Kidney epithelial cell (primary cell): Measurements from ENCODE around the gene BTBD9. TPM values are rescaled to one million over a fixed set of nuclear protein-coding genes. Genes with fewer than 3 reads are reported as not detected.
A peak's percentile ranks its signal among the peaks of the same experiment; 100 is the strongest.

Source experiments
- DNase-seq: peaks from one replicate; pipeline ENCODE4 v3.0.0-alpha.2; 2010; ENCODE audit warnings: low read depth
- H3K27me3 ChIP-seq: 2 replicates; pipeline ENCODE4 v1.6.0; 2011; ENCODE audit warnings: low read length; ENCODE audit not compliant: control insufficient read depth, insufficient read depth
- H3K36me3 ChIP-seq: 2 replicates; pipeline ENCODE4 v1.5.1; 2011; ENCODE audit warnings: low read length; ENCODE audit not compliant: control insufficient read depth, insufficient read depth
- H3K4me3 ChIP-seq: 2 replicates; pipeline ENCODE4 v1.5.1; 2011; ENCODE audit warnings: low read depth, mild to moderate bottlenecking, control low read depth, low read length
- total RNA-seq: library from RNA; depleted of rRNA; stranded (reverse); fragments of >200 nt; gene quantifications from 2 replicates; pipeline ENCODE4 v1.2.3, GENCODE V29; 2015
- TF ChIP-seq, protein P1 (sequence below): IDR thresholded peaks from 2 replicates; pipeline ENCODE4 v1.5.1; 2011; ENCODE audit warnings: mild to moderate bottlenecking, moderate library complexity, low read length, control low read depth, inconsistent platforms; ENCODE audit not compliant: insufficient read depth, poor library complexity, severe bottlenecking

The BTBD9 gene
- total RNA-seq, 1 donor from 2014 or later = 7.3 TPM

GRCh38 chr6:38345586-38345985 lies 294.1 kb downstream of the BTBD9 start:
- TF ChIP-seq, protein P1, sequence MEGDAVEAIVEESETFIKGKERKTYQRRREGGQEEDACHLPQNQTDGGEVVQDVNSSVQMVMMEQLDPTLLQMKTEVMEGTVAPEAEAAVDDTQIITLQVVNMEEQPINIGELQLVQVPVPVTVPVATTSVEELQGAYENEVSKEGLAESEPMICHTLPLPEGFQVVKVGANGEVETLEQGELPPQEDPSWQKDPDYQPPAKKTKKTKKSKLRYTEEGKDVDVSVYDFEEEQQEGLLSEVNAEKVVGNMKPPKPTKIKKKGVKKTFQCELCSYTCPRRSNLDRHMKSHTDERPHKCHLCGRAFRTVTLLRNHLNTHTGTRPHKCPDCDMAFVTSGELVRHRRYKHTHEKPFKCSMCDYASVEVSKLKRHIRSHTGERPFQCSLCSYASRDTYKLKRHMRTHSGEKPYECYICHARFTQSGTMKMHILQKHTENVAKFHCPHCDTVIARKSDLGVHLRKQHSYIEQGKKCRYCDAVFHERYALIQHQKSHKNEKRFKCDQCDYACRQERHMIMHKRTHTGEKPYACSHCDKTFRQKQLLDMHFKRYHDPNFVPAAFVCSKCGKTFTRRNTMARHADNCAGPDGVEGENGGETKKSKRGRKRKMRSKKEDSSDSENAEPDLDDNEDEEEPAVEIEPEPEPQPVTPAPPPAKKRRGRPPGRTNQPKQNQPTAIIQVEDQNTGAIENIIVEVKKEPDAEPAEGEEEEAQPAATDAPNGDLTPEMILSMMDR = no peak
- Histone ChIP-seq H3K27me3 (no peaks in the 10 kb centered on the region), H3K36me3 (no peaks in the 10 kb centered on the region), H3K4me3 (no peak overlapping the region)
- DNase-seq = no peak

DNA sequence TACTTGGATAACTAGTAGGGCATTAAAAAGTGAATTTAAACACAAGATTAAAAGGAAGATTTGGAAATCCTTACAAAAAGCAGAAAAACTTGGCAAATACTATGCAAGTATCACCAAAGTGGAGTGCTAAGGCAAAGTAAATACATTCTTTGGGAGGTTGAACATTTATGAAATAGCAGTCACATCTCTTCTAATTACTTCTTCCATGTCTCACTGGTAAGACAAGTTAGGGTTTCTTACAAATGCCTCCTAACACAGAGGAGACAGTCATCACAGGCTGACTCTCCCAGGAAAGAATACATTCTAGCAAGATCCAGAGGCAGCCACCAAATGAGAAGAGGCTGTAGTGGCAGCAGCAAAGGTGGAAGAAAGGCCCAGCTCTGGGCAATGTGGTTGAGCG lies 298.2 kb downstream of the BTBD9 start:
- no peak for DNase-seq
- TF ChIP-seq, protein P1 = no peak

DNA sequence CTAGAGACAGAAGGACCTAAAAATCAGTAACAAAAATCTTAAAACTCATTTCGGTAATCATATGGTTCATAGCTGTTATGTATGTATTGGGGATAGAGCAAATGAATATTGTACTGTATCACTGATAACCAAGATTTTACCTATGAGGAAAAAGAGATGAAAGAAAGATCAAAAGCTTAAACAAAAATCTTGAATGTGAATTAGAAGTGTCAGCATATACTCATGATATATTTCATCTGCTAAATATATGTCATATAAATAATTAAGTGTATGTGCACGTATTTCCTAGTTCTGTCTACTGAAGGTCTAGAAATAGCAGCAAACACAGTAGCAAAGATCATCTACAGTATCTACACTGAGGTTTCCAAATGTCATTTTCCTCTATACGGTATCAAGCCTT lies 299.8 kb downstream of the BTBD9 start:
- Histone ChIP-seq H3K36me3 (no peaks in the 10 kb centered on the region), H3K4me3 (no peak overlapping the region), H3K27me3 (no peaks in the 10 kb centered on the region)
- TF ChIP-seq, protein P1 = no peak
- no peak for DNase-seq

More for the DNA sequence above, 298.2 kb downstream of the BTBD9 start:
- H3K4me3 ChIP-seq = no peak overlapping the region
- no peaks in the 10 kb centered on the region for H3K36me3 ChIP-seq
- no peaks in the 10 kb centered on the region for H3K27me3 ChIP-seq

DNA sequence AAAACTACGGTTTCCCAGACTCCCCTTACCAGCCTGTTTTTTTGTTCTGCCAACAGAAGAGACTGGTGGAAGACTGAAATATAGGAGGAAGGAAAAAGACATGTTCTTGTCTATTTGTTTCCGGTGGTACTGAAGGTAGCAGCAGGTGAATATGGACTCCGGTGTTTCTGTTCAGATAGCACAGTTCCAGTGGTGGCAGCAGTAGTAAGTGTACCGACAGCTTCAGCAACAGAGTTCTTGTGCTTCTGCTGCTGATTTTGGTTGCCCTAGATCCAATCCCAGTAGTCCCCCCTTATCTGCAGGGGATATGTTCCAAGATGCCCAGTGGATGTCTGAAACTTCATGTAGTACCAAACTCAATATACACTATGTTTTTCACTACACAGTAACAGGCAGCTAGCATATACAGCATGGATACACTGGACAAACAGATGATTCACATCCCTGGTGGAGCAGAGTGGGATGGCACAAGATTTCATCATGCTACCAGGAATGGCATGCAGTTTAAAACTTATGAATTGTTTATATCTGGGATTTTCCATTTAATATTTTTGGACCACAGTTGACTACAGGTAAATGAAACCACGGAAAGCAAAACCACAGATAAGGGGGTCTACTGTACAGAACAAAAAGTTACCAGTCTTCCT lies 301.8 kb downstream of the BTBD9 start:
- H3K27me3 ChIP-seq = no peaks in the 10 kb centered on the region
- DNase-seq = no peak
- TF ChIP-seq, protein P1 = peak; percentile 22
- no peak overlapping the region for H3K4me3 ChIP-seq
- H3K36me3 ChIP-seq = no peaks in the 10 kb centered on the region

DNA sequence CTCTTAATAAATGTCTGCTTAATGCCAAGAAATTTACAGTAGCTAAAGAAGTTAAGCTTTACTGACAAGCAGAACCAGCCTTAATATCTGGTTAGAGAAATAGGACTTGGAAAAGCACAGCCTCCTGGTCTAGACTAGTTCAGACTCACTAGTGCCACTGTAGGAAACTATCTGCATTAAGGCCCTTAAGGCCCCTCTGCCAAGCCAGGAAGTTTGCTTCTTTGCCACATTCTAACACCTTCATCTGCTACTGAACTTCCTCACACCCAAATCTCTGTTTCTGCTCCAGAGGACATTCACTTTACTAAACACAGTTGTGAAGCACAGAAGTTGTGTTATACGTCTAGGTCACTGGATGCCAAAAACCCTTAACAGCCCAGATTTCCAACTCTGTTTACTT lies 302.8 kb downstream of the BTBD9 start:
- TF ChIP-seq, protein P1 = no peak
- Histone ChIP-seq H3K36me3 (no peaks in the 10 kb centered on the region), H3K27me3 (no peaks in the 10 kb centered on the region), H3K4me3 (no peak overlapping the region)
- DNase-seq = no peak

DNA sequence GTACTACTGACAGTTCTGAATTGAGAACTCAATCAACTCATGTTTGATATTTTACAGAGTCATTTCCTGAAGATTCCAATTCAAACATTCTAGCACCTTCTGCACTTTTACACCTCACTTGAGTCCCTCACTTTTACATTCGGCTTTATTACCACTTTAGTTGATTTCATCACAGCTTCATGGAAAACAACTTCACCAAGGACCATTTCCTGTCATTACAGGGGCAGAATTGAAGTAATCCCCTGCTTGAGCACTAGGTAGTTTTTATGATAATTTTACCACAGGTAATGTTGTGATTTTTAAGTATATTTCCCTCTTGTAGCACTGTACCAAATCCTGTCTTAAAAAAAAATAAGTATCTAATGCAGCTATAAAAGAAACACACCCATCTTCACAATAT lies 312.9 kb downstream of the BTBD9 start:
- H3K27me3 ChIP-seq = no peaks in the 10 kb centered on the region
- no peak for DNase-seq
- no peaks in the 10 kb centered on the region for H3K36me3 ChIP-seq
- H3K4me3 ChIP-seq = no peak overlapping the region
- TF ChIP-seq, protein P1 = no peak
